K562 (cell line): ENCODE data around the gene INTS6L. TPM values are rescaled to one million over a fixed set of nuclear protein-coding genes. Genes with fewer than 3 reads are reported as not detected.

ENCODE experiments used
- ERF ChIP-seq: fragments of 450-650 bp; formaldehyde crosslinking; IDR thresholded peaks from 2 replicates; pipeline ENCODE4 v1.4.0; 2020; ENCODE audit warnings: mild to moderate bottlenecking, mixed read lengths
- FOSL1 ChIP-seq: fragments of 200-800 bp; sonication (Bioruptor generic); conservative IDR thresholded peaks from 2 replicates; pipeline ENCODE4 v1.6.1; 2016; ENCODE audit warnings: missing genetic modification characterization, missing compliant biosample characterization
- GABPB1 ChIP-seq: sonication (generic); formaldehyde crosslinking; IDR thresholded peaks from 2 replicates; pipeline ENCODE4 v1.8.0; 2022; ENCODE audit warnings: mild to moderate bottlenecking, missing genetic modification reagents
- POLR2A ChIP-seq: fragments of 450-650 bp; conservative IDR thresholded peaks from 2 replicates; pipeline ENCODE4 v1.6.1; 2016
- SREBF1 ChIP-seq: fragments of 150-350 bp; IDR thresholded peaks from 2 replicates; pipeline ENCODE4 v1.6.1; 2014; ENCODE audit warnings: antibody characterized with exemption, low read depth, low read length, borderline replicate concordance
- ZNF175 ChIP-seq: fragments of 200-800 bp; sonication (Bioruptor generic); IDR thresholded peaks from 2 replicates; pipeline ENCODE4 v1.6.1; 2016; ENCODE audit warnings: low read depth, mild to moderate bottlenecking, missing genetic modification characterization, missing compliant biosample characterization
- ZNF76 ChIP-seq: fragments of 250-450 bp; sonication (Bioruptor Pico); IDR thresholded peaks from 2 replicates; pipeline ENCODE4 v1.4.0; 2020; ENCODE audit warnings: mild to moderate bottlenecking, moderate library complexity, borderline replicate concordance
- polyA plus RNA-seq, 8 experiments: library from polyadenylated mRNA; depleted of rRNA in 4 of 8; stranded (reverse) in 5 of 8; unstranded in 3 of 8; fragments of >200 nt; fragmentation: Nextera tagmentation in 2 of 8; fragmentation: Illumina TruSeq in 1 of 8; extraction: Ambion mirVana in 2 of 8; extraction: Trizol in 1 of 8; gene quantifications; 2 replicates each; pipeline versions ENCODE4 v1.2.1 to v1.2.3, GENCODE V29; 2011 to 2014; ENCODE audit warnings: inconsistent platforms in 1 of 8, missing spikeins in 1 of 8
- total RNA-seq, 7 experiments: library from RNA; depleted of rRNA in 6 of 7; stranded (reverse); fragments of >200 nt in 6 of 7; fragmentation: Illumina TruSeq in 2 of 7; extraction: Trizol in 2 of 7; gene quantifications; 2 replicates each; pipeline versions ENCODE4 v1.2.1 to v1.2.3, GENCODE V29; 2011 to 2021; ENCODE audit warnings: low replicate concordance in 1 of 7
- TF ChIP-seq, protein P1 (sequence below), 2 experiments: fragments of 450-650 bp; IDR thresholded peaks; 2 replicates each; pipeline ENCODE4 v1.6.1; 2016; ENCODE audit warnings: mild to moderate bottlenecking in 2 of 2, borderline replicate concordance in 1 of 2, low read depth in 1 of 2, moderate library complexity in 1 of 2

The INTS6L gene
- total and polyA plus RNA-seq, 9 of the 15 experiments (the other 6 are each of a cell fraction or from before 2014, with no cell fraction given): 6.1 to 44.9 (median 21.9) TPM

DNA sequence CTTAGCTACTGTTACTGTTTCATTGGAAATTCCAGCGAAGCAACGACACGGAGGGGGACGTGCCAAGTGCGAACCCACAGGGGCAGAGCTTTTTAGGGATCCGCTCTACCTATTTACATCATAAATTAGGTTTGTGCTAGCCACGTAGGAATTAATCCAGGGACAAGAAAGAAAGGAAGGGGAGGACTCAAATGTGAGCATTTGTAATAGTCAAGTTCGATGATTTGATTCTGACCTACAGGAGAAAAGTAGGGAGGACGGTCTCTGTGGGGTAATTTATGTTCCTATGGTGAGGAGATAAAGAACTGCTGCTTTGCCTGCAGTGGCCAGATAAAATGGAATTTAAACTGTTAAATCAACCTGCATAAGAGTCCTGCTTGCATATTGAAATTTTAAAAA, 1.7 kb downstream of the INTS6L start (continued):
- TF ChIP-seq FOSL1 (tag) (0 out of 2 replicates have a peak, but pooled peaks have one; percentile 41), ERF (CRISPR knock-in tag) (0 out of 2 replicates have a peak, but pooled peaks have one; percentile 70), POLR2A (peak; percentile 8; the same call in 1 of the 2 replicates), ZNF175 (no peak), GABPB1 (CRISPR knock-in tag) (0 out of 2 replicates have a peak, but pooled peaks have one; percentile 55), SREBF1 (no peak), ZNF76 (CRISPR knock-in tag) (no peak)
- TF ChIP-seq, protein P1, sequence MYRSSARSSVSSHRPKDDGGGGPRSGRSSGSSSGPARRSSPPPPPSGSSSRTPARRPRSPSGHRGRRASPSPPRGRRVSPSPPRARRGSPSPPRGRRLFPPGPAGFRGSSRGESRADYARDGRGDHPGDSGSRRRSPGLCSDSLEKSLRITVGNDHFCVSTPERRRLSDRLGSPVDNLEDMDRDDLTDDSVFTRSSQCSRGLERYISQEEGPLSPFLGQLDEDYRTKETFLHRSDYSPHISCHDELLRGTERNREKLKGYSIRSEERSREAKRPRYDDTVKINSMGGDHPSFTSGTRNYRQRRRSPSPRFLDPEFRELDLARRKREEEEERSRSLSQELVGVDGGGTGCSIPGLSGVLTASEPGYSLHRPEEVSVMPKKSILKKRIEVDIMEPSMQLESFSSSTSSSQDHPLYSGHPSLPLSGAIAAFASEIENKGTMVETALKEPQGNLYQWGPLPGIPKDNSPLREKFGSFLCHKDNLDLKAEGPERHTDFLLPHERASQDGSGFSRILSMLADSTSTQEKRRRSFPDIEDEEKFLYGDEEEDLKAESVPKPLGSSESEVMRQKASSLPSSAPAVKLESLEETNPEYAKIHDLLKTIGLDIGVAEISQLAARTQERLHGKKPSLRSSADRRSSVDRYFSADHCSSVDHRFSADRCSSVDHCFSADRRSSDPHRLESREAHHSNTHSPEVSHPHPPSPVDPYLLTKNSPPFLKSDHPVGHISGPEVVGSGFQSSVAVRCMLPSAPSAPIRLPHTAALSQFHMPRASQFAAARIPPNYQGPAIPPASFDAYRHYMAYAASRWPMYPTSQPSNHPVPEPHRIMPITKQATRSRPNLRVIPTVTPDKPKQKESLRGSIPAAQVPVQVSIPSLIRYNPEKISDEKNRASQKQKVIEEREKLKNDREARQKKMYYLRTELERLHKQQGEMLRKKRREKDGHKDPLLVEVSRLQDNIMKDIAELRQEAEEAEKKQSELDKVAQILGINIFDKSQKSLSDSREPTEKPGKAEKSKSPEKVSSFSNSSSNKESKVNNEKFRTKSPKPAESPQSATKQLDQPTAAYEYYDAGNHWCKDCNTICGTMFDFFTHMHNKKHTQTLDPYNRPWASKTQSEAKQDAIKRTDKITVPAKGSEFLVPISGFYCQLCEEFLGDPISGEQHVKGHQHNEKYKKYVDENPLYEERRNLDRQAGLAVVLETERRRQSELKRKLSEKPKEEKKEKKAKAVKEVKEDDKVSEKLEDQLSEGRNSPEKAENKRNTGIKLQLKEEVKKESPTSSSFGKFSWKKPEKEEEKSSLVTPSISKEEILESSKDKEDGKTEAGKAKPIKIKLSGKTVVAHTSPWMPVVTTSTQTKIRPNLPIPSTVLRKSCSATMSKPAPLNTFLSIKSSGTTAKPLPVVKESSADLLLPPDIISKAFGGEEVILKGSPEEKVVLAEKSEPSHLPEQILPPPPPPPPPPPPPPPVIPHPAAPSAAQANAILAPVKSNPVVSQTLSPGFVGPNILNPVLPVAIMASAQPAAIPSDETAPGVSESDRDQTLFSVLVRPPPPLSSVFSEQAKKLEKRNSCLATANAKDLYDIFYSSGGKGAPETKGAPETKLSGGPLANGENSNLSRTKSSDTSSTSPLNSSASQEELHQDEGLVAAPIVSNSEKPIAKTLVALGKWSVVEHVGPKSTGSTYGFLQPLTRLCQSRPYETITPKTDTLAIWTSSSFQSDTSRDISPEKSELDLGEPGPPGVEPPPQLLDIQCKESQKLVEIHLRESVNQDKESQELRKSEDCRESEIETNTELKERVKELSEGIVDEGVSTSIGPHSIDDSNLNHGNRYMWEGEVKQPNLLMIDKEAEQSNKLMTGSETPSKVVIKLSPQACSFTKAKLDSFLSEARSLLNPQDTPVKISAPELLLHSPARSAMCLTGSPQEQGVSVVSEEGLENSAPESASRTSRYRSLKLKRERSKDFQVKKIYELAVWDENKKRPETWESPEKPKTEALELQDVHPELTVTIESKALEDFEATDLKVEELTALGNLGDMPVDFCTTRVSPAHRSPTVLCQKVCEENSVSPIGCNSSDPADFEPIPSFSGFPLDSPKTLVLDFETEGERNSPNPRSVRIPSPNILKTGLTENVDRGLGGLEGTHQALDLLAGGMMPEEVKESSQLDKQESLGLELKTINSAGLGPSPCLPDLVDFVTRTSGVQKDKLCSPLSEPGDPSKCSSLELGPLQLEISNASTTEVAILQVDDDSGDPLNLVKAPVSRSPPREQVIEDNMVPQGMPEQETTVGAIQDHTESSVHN (IDR thresholded peaks at IDR 0.05; ENCODE audit: borderline replicate concordance in 1 of 2, low read depth in 1 of 2): no peak
